ENCODE data around the gene TMEM86B.

The TMEM86B gene

DNA sequence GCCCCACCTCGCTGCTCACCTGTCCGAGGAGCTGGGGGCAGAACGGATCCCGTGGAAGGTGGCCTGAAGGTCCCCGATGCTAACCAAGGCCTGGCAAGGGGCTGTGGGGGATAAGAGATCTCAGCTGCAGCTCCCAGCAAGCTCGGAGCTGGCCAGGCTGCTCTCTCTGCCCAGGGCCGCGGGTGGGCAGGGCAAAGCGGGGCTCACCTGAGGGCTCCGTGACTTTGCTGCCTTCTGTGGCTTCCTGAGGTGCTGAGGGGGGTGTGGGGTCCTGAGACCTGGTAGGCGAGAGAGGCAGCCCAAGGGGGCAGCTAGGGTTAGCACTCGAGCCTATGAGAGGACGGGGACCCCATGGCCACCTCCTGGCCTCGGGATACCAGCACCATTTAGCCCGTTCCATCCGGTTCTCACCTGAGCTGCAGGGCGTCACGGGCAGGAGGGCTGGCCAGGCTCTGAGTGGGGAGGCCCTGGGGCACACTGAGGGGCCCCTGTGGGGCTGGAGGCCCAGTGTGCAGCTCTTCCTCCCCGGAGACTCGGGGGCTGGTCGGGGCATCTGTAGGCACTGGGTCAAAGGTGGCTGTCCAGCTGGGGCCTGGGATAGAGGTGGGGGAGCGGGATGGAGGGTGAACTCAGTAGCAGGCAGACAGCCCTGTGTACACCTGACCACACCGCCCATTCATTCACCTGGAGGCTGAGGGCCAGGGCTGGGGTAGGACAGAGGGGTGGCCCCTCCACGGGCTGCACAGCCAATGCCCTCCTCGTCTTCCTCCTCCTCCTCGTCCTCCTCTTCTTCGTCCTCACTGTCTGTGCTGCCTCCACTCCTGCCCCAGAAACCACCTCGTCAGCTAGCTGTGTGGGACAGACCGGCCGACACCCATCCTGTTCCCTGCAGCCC, 3.1 kb upstream of the TMEM86B start:
- no peak for DNase-seq
- Histone ChIP-seq H3K27ac (no peak overlapping the region), H3K27me3 (ENCODE audit: insufficient read depth, low read depth, severe bottlenecking) (no peaks in the 10 kb centered on the region), H3K9me3 (ENCODE audit: severe bottlenecking) (no peaks in the 10 kb centered on the region), H3K4me3 (ENCODE audit: low read depth, low read length) (no peak overlapping the region), H3K36me3 (peaks cover 60% of the 10 kb centered on the region)
- TF ChIP-seq, protein P1, sequence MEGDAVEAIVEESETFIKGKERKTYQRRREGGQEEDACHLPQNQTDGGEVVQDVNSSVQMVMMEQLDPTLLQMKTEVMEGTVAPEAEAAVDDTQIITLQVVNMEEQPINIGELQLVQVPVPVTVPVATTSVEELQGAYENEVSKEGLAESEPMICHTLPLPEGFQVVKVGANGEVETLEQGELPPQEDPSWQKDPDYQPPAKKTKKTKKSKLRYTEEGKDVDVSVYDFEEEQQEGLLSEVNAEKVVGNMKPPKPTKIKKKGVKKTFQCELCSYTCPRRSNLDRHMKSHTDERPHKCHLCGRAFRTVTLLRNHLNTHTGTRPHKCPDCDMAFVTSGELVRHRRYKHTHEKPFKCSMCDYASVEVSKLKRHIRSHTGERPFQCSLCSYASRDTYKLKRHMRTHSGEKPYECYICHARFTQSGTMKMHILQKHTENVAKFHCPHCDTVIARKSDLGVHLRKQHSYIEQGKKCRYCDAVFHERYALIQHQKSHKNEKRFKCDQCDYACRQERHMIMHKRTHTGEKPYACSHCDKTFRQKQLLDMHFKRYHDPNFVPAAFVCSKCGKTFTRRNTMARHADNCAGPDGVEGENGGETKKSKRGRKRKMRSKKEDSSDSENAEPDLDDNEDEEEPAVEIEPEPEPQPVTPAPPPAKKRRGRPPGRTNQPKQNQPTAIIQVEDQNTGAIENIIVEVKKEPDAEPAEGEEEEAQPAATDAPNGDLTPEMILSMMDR (IDR thresholded peaks at IDR 0.05; ENCODE audit: low read depth, low read length) = no peak

DNA sequence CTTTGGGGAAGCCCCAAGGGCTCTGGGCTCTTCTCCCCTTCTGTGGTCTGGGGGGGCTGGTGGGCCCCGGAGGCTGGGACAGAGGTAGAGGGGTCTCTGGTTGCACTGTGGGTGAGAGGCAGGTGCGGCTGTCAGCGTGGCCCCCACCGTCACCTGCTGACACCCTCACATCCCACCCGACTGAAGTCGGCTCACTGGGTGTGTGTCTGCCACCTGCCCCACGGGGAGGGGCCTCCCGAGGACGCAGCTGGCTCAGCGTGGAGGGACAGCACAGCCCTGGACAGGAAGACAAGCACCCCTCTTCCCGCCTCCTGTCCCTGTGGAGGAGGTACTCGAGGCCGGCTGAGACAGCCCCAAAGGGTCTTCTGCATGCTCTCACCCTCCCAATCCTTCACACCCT, 2.2 kb upstream of the TMEM86B start:
- TF ChIP-seq, protein P1 (IDR thresholded peaks at IDR 0.05; ENCODE audit: low read depth, low read length) = no peak
- H3K36me3 ChIP-seq = peaks cover 56% of the 10 kb centered on the region

DNA sequence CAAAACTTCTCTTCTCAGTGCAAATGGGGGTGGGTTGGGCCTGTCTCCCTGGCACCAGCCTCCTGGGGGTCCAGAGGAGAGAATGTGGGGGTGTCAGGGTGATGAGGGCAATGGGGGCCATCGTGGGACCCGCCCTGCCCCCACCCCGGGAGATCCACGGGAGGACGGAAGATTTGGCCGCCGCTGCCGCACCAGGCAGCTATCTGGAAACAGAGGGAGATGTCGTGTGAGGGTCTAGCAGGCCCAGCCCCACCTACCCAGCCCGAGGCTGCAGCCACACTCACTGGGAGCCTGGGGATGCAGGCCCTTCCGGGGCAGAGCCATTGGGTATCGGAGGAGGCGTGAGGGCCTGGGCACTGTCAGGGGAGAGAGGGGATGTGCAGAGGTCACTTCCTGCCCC, 1.8 kb upstream of the TMEM86B start:
- Histone ChIP-seq H3K27ac (no peak overlapping the region), H3K27me3 (ENCODE audit: insufficient read depth, low read depth, severe bottlenecking) (no peaks in the 10 kb centered on the region), H3K36me3 (peaks cover 56% of the 10 kb centered on the region), H3K4me3 (ENCODE audit: low read depth, low read length) (no peak overlapping the region), H3K9me3 (ENCODE audit: severe bottlenecking) (no peaks in the 10 kb centered on the region)
- DNase-seq = no peak
- TF ChIP-seq, protein P1 (IDR thresholded peaks at IDR 0.05; ENCODE audit: low read depth, low read length) = no peak

More for the DNA sequence above, 2.2 kb upstream of the TMEM86B start:
- Histone ChIP-seq H3K27ac (no peak overlapping the region), H3K4me3 (ENCODE audit: low read depth, low read length) (no peak overlapping the region), H3K27me3 (ENCODE audit: insufficient read depth, low read depth, severe bottlenecking) (no peaks in the 10 kb centered on the region), H3K9me3 (ENCODE audit: severe bottlenecking) (no peaks in the 10 kb centered on the region)
- no peak for DNase-seq

DNA sequence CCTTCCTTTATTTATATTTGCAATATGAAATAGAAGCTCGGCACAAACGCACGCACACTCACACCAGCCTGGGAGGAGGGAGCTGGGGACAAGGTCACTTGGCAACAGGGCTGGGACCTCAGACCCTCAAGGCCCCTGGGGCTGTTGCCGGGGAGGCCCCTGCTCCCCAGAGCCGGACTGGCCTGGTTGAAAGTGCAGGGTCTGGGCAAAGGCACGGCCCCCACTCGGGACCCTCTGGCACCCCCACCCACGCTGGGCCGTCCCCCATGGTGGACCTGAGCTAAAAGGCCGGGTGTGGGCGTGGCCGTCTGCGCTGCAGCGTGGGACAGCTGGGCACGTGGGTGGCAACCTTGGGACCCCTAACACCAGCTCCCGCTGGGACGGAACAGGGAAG, 1.2 kb upstream of the TMEM86B start:
- Histone ChIP-seq H3K27me3 (ENCODE audit: insufficient read depth, low read depth, severe bottlenecking) (no peaks in the 10 kb centered on the region), H3K4me3 (ENCODE audit: low read depth, low read length) (no peak overlapping the region), H3K9me3 (ENCODE audit: severe bottlenecking) (no peaks in the 10 kb centered on the region), H3K27ac (no peak overlapping the region), H3K36me3 (peaks cover 56% of the 10 kb centered on the region)
- TF ChIP-seq, protein P1 (IDR thresholded peaks at IDR 0.05; ENCODE audit: low read depth, low read length) = no peak
- no peak for DNase-seq

DNA sequence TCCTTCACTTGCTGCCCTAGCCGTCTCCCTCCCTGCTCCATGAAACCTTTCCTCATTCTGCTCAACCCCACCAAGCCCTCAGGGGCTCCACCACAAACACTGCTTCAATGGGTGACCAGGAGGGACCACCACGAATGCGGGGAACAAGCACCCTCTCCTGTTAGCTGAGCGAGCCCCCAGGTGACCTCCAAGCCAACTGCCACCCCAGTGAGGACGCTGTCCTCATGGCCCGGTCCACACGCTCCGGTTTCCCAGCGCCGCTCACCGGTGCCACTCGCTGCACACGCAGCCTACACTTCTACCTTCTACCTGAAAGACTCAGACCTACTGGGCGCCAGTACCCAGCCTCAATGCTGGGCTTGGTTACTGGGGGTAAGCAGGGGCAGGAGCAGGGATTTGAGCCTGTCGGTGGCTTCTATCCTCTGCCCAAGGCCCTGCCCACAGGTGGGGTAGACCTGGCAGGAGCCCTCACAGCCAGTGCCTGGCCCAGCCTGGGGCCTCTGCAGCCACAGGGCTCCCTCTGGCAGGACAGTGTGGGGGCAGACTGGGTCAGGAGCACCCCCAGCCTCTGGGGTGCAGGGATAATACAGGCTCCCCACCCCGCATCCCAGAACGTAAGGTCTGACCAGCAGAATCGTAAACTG, 704 bp upstream of the TMEM86B start:
- TF ChIP-seq, protein P1 (IDR thresholded peaks at IDR 0.05; ENCODE audit: low read depth, low read length) = no peak
- H3K4me3 ChIP-seq (ENCODE audit: low read depth, low read length) = no peak overlapping the region

More for the DNA sequence above, 704 bp upstream of the TMEM86B start:
- Histone ChIP-seq H3K27ac (no peak overlapping the region), H3K36me3 (peaks cover 53% of the 10 kb centered on the region), H3K27me3 (ENCODE audit: insufficient read depth, low read depth, severe bottlenecking) (no peaks in the 10 kb centered on the region), H3K9me3 (ENCODE audit: severe bottlenecking) (no peaks in the 10 kb centered on the region)
- DNase-seq = no peak

Data from WERI-Rb-1 (cell line).